ENCODE measurements around the gene SHANK3. TPM values are rescaled to one million over a fixed set of nuclear protein-coding genes. Genes with fewer than 3 reads are reported as not detected.

Gene SHANK3
- total RNA-seq, 1 donor from 2014 or later, result 50.6 TPM

DNA sequence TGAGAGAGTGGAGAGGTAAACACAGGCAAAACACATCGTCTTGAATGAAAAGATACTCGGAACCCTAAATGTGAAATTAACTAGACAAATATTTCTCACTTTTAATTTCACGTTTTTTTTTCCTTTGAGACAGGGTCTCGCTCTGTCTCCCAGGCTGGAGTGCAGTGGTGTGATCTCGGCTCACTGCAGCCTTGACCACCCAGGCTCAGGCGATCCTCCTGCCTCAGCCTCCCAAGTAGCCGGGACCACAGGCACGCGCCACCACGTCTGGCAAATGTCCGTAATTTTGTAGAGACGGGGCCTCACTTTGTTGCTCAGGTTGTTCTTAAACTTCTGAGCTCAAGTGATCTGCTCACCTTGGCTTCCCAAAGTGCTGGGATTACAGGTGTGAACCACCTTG is 7.4 kb upstream of the SHANK3 start:
- H3K36me3 ChIP-seq, result no peaks in the 10 kb centered on the region
- ATAC-seq (no peak), DNase-seq (no peak)
- no peak overlapping the region for H3K4me3 ChIP-seq
- H3K9me3 ChIP-seq, result no peaks in the 10 kb centered on the region
- peaks cover 4% of the 10 kb centered on the region for H3K27me3 ChIP-seq (ENCODE audit: low read depth)
- no peak overlapping the region for H3K27ac ChIP-seq
- intact Hi-C loops (cut with DNase I), result no loop called here
- TF ChIP-seq, protein P1, sequence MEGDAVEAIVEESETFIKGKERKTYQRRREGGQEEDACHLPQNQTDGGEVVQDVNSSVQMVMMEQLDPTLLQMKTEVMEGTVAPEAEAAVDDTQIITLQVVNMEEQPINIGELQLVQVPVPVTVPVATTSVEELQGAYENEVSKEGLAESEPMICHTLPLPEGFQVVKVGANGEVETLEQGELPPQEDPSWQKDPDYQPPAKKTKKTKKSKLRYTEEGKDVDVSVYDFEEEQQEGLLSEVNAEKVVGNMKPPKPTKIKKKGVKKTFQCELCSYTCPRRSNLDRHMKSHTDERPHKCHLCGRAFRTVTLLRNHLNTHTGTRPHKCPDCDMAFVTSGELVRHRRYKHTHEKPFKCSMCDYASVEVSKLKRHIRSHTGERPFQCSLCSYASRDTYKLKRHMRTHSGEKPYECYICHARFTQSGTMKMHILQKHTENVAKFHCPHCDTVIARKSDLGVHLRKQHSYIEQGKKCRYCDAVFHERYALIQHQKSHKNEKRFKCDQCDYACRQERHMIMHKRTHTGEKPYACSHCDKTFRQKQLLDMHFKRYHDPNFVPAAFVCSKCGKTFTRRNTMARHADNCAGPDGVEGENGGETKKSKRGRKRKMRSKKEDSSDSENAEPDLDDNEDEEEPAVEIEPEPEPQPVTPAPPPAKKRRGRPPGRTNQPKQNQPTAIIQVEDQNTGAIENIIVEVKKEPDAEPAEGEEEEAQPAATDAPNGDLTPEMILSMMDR (IDR thresholded peaks at IDR 0.05), result no peak
- no peaks in the 10 kb centered on the region for H3K4me1 ChIP-seq

DNA sequence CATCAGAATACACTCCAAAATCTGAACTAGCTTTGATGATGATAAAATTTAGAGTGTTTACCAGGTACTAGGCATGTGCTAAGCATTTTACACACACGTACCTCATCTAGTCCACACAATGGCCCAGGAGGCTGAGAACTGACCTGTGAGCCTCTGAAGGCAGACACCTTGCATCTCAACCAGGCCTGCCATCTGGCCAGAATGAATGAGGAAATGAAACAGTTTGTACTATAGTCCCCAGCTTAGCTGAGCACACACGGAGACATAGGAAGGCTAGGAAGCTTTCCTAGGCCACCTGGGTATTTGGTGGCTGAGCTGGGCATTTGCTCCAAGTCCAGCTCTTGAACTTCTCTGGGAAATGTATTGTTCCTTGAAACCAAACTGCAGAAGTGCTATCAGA is 6.9 kb upstream of the SHANK3 start:
- no peak for DNase-seq

DNA sequence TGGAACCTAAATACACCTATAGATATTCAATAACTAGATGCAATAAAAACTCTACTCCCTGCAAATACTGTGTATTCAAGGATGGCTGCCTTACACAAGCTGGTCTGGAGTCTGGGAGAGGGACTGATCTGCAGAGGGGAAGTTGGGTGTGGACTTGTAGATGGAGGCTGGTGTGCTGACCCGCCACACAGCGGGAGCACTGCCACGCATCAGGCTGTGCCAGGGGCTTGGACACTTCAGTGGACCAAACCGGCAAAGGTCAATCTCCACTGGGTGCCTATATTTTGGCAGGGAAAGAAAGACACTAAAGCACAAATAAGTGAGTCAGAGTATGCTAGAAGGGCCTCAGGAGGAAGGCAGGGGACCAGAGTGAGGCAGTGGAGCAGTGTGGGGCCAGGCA is 2.1 kb upstream of the SHANK3 start:
- peaks cover 18% of the 10 kb centered on the region for H3K27me3 ChIP-seq (ENCODE audit: low read depth)
- H3K4me3 ChIP-seq, result no peak overlapping the region
- no peak for DNase-seq
- H3K9me3 ChIP-seq, result no peaks in the 10 kb centered on the region
- H3K27ac ChIP-seq, result peak overlapping the region; percentile 87
- H3K4me1 ChIP-seq, result peaks cover 16% of the 10 kb centered on the region
- no peaks in the 10 kb centered on the region for H3K36me3 ChIP-seq
- ATAC-seq, result no peak
- TF ChIP-seq, protein P1 (IDR thresholded peaks at IDR 0.05), result no peak
- intact Hi-C loops (cut with DNase I), result no loop called here

More for the DNA sequence above, 6.9 kb upstream of the SHANK3 start:
- no peak overlapping the region for H3K4me3 ChIP-seq
- intact Hi-C loops (cut with DNase I), result no loop called here
- H3K27ac ChIP-seq, result no peak overlapping the region
- no peaks in the 10 kb centered on the region for H3K9me3 ChIP-seq
- H3K4me1 ChIP-seq, result peaks cover 2% of the 10 kb centered on the region
- H3K36me3 ChIP-seq, result no peaks in the 10 kb centered on the region
- TF ChIP-seq, protein P1 (IDR thresholded peaks at IDR 0.05), result no peak
- H3K27me3 ChIP-seq (ENCODE audit: low read depth), result peaks cover 4% of the 10 kb centered on the region
- no peak for ATAC-seq

DNA sequence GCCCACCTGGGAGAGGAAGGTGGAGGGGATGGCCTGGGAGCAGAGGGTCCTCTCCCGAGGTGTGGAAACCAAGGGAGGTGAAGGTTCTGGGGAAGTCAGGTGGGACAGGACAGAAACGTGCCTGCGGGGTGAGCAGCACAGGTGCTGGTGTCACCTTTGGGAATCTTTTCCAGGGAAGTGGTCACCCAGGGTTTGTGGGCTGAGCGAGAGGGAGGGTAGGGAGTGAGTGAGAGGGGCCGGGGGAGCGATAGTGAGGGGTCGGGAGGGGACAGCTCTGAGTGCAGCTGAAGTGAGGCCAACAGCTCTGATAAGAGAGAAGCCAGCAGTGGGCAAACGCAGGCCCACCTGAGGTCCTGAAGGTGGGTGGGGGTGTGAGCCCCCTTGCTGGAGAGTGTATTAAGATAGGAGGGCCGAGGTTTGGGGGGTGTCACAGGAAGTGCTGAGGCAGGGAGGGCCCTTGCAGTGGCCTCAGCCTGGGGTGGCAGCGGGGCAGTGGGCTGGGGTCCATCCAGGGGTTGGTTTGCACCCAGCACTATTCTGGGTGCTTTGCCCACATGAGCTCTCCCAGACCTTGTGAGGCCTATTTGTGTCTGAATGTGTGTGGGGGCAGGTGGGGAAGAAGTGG is 1.6 kb upstream of the SHANK3 start:
- DNase-seq, result no peak
- H3K9me3 ChIP-seq, result no peaks in the 10 kb centered on the region

DNA sequence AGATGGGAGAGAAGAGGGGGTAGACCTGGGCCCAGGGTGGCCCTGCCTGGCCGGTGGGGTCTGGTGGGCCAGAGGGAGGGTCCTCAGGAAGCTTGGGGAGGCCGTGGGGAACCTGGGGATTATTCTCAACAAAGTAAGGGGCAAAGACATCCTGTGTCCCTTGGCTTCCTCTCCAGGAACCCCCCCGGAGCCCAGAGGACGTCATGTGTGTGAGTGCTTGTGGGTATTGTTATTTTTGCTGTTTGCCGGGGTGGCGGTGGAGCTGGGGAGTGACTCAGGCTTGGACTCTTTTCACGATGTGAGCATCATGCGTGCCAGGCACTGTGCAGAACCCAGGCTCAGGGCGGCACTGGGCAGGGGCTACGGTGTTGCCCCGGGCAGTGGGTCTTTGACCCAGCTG is 982 bp upstream of the SHANK3 start:
- no peak for ATAC-seq

More for the DNA sequence above, 1.6 kb upstream of the SHANK3 start:
- intact Hi-C loops (cut with DNase I), result no loop called here
- Histone ChIP-seq H3K4me3 (no peak overlapping the region), H3K4me1 (peaks cover 16% of the 10 kb centered on the region), H3K27ac (peak overlapping the region; percentile 87), H3K36me3 (no peaks in the 10 kb centered on the region), H3K27me3 (ENCODE audit: low read depth) (peaks cover 18% of the 10 kb centered on the region)
- TF ChIP-seq, protein P1 (IDR thresholded peaks at IDR 0.05), result no peak
- ATAC-seq, result no peak

More for the DNA sequence above, 982 bp upstream of the SHANK3 start:
- no peak for DNase-seq
- no peaks in the 10 kb centered on the region for H3K9me3 ChIP-seq
- TF ChIP-seq, protein P1 (IDR thresholded peaks at IDR 0.05), result no peak
- H3K4me3 ChIP-seq, result peak overlapping the region; percentile 11
- H3K36me3 ChIP-seq, result no peaks in the 10 kb centered on the region
- intact Hi-C loops (cut with DNase I), result no loop called here
- peaks cover 16% of the 10 kb centered on the region for H3K4me1 ChIP-seq
- peaks cover 18% of the 10 kb centered on the region for H3K27me3 ChIP-seq (ENCODE audit: low read depth)
- H3K27ac ChIP-seq, result peak overlapping the region; percentile 87
